ENCODE measurements around the gene UQCC2.

GRCh38 chr6:33744001-33744848 is 32.7 kb upstream of the UQCC2 start:
- TF ChIP-seq POLR2A (IDR thresholded peaks at IDR 0.05; ENCODE audit: low read length) (no peak), GATA1 (IDR thresholded peaks at IDR 0.05; ENCODE audit: low read depth, low read length) (no peak)

Data from erythroblast (primary cell).